Effector memory CD4-positive, alpha-beta T cell (primary cell): ENCODE results near the gene NKAIN2.

ENCODE experiments used
- DNase-seq, 3 donors: peaks; one replicate each; pipeline ENCODE4 v3.0.0-alpha.2; 2020
- H3K27ac ChIP-seq: 2 replicates; pipeline ENCODE4 v1.7.0; 2013; ENCODE audit warnings: mild to moderate bottlenecking, low read length, moderate library complexity; ENCODE audit not compliant: insufficient read depth, poor library complexity, severe bottlenecking
- H3K27me3 ChIP-seq: replicated peaks from 2 replicates; pipeline ENCODE4 v1.7.0; 2013; ENCODE audit warnings: mild to moderate bottlenecking, low read length; ENCODE audit not compliant: insufficient read depth, control insufficient read depth, poor library complexity, severe bottlenecking
- H3K36me3 ChIP-seq: 2 replicates; pipeline ENCODE4 v1.7.0; 2013; ENCODE audit warnings: mild to moderate bottlenecking, low read length, moderate library complexity; ENCODE audit not compliant: control insufficient read depth, insufficient read depth
- H3K4me1 ChIP-seq: 2 replicates; pipeline ENCODE4 v1.7.0; 2013; ENCODE audit warnings: low read length, mild to moderate bottlenecking; ENCODE audit not compliant: control insufficient read depth, insufficient read depth, poor library complexity, severe bottlenecking
- H3K4me3 ChIP-seq: 2 replicates; pipeline ENCODE4 v1.7.0; 2013; ENCODE audit warnings: low read length, low read depth, mild to moderate bottlenecking; ENCODE audit not compliant: insufficient read depth, poor library complexity, severe bottlenecking
- H3K9me3 ChIP-seq: 2 replicates; pipeline ENCODE4 v1.7.0; 2013; ENCODE audit warnings: mild to moderate bottlenecking, low read length, moderate library complexity; ENCODE audit not compliant: control insufficient read depth

Gene NKAIN2

GRCh38 chr6:123838505-123839234 is 35.0 kb downstream of the NKAIN2 start:
- Histone ChIP-seq H3K36me3 (no peaks in the 10 kb centered on the region), H3K4me1 (no peaks in the 10 kb centered on the region), H3K9me3 (no peaks in the 10 kb centered on the region), H3K27ac (no peak overlapping the region), H3K4me3 (no peak overlapping the region), H3K27me3 (no peaks in the 10 kb centered on the region)
- no peak for DNase-seq

- Histone ChIP-seq H3K27me3 (no peaks in the 10 kb centered on the region), H3K27ac (no peak overlapping the region), H3K4me3 (no peak overlapping the region), H3K36me3 (no peaks in the 10 kb centered on the region), H3K9me3 (no peaks in the 10 kb centered on the region), H3K4me1 (no peaks in the 10 kb centered on the region)
- no peak for DNase-seq
These were observed 37.6 kb downstream of the NKAIN2 start for GRCh38 chr6:123841067-123841896.

GRCh38 chr6:123844011-123844410 is 40.3 kb downstream of the NKAIN2 start:
- Histone ChIP-seq H3K9me3 (no peaks in the 10 kb centered on the region), H3K27me3 (no peaks in the 10 kb centered on the region), H3K4me3 (no peak overlapping the region), H3K4me1 (no peaks in the 10 kb centered on the region), H3K36me3 (no peaks in the 10 kb centered on the region), H3K27ac (no peak overlapping the region)
- no peak for DNase-seq

- H3K9me3 ChIP-seq, result no peaks in the 10 kb centered on the region
- H3K4me1 ChIP-seq, result no peaks in the 10 kb centered on the region
- no peak overlapping the region for H3K27ac ChIP-seq
- no peaks in the 10 kb centered on the region for H3K27me3 ChIP-seq
- no peak for DNase-seq
- H3K36me3 ChIP-seq, result no peaks in the 10 kb centered on the region
- no peak overlapping the region for H3K4me3 ChIP-seq
These were observed 44.7 kb downstream of the NKAIN2 start for GRCh38 chr6:123848347-123848746.

- no peaks in the 10 kb centered on the region for H3K9me3 ChIP-seq
- no peak overlapping the region for H3K27ac ChIP-seq
- H3K4me3 ChIP-seq, result no peak overlapping the region
- no peaks in the 10 kb centered on the region for H3K27me3 ChIP-seq
- no peaks in the 10 kb centered on the region for H3K4me1 ChIP-seq
- DNase-seq, result no peak
- no peaks in the 10 kb centered on the region for H3K36me3 ChIP-seq
These were observed 45.7 kb downstream of the NKAIN2 start for GRCh38 chr6:123849406-123849805.

GRCh38 chr6:123850555-123850954 is 46.9 kb downstream of the NKAIN2 start:
- H3K4me1 ChIP-seq, result no peaks in the 10 kb centered on the region
- H3K27me3 ChIP-seq, result no peaks in the 10 kb centered on the region
- no peaks in the 10 kb centered on the region for H3K36me3 ChIP-seq
- no peak overlapping the region for H3K27ac ChIP-seq
- H3K9me3 ChIP-seq, result no peaks in the 10 kb centered on the region
- H3K4me3 ChIP-seq, result no peak overlapping the region
- no peak for DNase-seq

- H3K36me3 ChIP-seq, result no peaks in the 10 kb centered on the region
- DNase-seq, result no peak
- H3K27me3 ChIP-seq, result no peaks in the 10 kb centered on the region
- H3K27ac ChIP-seq, result no peak overlapping the region
- no peaks in the 10 kb centered on the region for H3K4me1 ChIP-seq
- no peak overlapping the region for H3K4me3 ChIP-seq
- H3K9me3 ChIP-seq, result no peaks in the 10 kb centered on the region
These were observed 50.5 kb downstream of the NKAIN2 start for GRCh38 chr6:123854201-123854600.

GRCh38 chr6:123855506-123855905 is 51.8 kb downstream of the NKAIN2 start:
- Histone ChIP-seq H3K27me3 (no peaks in the 10 kb centered on the region), H3K9me3 (no peaks in the 10 kb centered on the region), H3K4me3 (no peak overlapping the region), H3K36me3 (no peaks in the 10 kb centered on the region), H3K4me1 (no peaks in the 10 kb centered on the region), H3K27ac (no peak overlapping the region)
- no peak for DNase-seq

GRCh38 chr6:123859291-123859690 is 55.6 kb downstream of the NKAIN2 start:
- Histone ChIP-seq H3K9me3 (no peaks in the 10 kb centered on the region), H3K4me3 (no peak overlapping the region), H3K36me3 (no peaks in the 10 kb centered on the region), H3K27ac (no peak overlapping the region), H3K4me1 (no peaks in the 10 kb centered on the region), H3K27me3 (no peaks in the 10 kb centered on the region)
- DNase-seq, result no peak

GRCh38 chr6:123869334-123869733 is 65.7 kb downstream of the NKAIN2 start:
- Histone ChIP-seq H3K9me3 (no peaks in the 10 kb centered on the region), H3K27me3 (no peaks in the 10 kb centered on the region), H3K4me3 (no peak overlapping the region), H3K27ac (no peak overlapping the region), H3K4me1 (no peaks in the 10 kb centered on the region), H3K36me3 (no peaks in the 10 kb centered on the region)
- DNase-seq, result no peak
